ENCODE results near the gene SDK2. TPM values are rescaled to one million over a fixed set of nuclear protein-coding genes. Genes with fewer than 3 reads are reported as not detected.

Gene SDK2
- total and polyA plus RNA-seq, 2 of the 8 experiments (the other 6 are each of a cell fraction or from before 2014, with no cell fraction given), result 3.9 to 4.1 TPM

DNA sequence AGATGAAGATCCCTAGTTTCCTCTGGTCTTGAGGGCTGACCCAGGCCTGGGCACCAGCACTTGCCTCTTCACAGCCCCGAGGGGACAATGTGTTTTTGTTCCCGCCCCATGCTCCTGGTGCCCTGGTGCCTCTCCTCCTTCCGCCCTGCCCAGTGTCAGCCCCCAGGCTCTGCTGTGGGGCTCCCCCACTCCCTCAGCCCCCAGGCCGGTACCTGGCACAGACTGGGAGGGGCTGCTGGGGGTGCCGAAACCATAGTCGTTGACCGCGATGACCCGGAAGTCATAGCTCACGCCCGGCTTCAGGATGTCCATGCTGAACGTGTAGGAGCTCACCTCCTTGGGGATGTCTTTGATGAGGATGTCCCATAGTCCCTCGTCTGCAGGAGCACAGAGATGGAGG lies 292.0 kb downstream of the SDK2 start (continued):
- TF ChIP-seq, protein P1, sequence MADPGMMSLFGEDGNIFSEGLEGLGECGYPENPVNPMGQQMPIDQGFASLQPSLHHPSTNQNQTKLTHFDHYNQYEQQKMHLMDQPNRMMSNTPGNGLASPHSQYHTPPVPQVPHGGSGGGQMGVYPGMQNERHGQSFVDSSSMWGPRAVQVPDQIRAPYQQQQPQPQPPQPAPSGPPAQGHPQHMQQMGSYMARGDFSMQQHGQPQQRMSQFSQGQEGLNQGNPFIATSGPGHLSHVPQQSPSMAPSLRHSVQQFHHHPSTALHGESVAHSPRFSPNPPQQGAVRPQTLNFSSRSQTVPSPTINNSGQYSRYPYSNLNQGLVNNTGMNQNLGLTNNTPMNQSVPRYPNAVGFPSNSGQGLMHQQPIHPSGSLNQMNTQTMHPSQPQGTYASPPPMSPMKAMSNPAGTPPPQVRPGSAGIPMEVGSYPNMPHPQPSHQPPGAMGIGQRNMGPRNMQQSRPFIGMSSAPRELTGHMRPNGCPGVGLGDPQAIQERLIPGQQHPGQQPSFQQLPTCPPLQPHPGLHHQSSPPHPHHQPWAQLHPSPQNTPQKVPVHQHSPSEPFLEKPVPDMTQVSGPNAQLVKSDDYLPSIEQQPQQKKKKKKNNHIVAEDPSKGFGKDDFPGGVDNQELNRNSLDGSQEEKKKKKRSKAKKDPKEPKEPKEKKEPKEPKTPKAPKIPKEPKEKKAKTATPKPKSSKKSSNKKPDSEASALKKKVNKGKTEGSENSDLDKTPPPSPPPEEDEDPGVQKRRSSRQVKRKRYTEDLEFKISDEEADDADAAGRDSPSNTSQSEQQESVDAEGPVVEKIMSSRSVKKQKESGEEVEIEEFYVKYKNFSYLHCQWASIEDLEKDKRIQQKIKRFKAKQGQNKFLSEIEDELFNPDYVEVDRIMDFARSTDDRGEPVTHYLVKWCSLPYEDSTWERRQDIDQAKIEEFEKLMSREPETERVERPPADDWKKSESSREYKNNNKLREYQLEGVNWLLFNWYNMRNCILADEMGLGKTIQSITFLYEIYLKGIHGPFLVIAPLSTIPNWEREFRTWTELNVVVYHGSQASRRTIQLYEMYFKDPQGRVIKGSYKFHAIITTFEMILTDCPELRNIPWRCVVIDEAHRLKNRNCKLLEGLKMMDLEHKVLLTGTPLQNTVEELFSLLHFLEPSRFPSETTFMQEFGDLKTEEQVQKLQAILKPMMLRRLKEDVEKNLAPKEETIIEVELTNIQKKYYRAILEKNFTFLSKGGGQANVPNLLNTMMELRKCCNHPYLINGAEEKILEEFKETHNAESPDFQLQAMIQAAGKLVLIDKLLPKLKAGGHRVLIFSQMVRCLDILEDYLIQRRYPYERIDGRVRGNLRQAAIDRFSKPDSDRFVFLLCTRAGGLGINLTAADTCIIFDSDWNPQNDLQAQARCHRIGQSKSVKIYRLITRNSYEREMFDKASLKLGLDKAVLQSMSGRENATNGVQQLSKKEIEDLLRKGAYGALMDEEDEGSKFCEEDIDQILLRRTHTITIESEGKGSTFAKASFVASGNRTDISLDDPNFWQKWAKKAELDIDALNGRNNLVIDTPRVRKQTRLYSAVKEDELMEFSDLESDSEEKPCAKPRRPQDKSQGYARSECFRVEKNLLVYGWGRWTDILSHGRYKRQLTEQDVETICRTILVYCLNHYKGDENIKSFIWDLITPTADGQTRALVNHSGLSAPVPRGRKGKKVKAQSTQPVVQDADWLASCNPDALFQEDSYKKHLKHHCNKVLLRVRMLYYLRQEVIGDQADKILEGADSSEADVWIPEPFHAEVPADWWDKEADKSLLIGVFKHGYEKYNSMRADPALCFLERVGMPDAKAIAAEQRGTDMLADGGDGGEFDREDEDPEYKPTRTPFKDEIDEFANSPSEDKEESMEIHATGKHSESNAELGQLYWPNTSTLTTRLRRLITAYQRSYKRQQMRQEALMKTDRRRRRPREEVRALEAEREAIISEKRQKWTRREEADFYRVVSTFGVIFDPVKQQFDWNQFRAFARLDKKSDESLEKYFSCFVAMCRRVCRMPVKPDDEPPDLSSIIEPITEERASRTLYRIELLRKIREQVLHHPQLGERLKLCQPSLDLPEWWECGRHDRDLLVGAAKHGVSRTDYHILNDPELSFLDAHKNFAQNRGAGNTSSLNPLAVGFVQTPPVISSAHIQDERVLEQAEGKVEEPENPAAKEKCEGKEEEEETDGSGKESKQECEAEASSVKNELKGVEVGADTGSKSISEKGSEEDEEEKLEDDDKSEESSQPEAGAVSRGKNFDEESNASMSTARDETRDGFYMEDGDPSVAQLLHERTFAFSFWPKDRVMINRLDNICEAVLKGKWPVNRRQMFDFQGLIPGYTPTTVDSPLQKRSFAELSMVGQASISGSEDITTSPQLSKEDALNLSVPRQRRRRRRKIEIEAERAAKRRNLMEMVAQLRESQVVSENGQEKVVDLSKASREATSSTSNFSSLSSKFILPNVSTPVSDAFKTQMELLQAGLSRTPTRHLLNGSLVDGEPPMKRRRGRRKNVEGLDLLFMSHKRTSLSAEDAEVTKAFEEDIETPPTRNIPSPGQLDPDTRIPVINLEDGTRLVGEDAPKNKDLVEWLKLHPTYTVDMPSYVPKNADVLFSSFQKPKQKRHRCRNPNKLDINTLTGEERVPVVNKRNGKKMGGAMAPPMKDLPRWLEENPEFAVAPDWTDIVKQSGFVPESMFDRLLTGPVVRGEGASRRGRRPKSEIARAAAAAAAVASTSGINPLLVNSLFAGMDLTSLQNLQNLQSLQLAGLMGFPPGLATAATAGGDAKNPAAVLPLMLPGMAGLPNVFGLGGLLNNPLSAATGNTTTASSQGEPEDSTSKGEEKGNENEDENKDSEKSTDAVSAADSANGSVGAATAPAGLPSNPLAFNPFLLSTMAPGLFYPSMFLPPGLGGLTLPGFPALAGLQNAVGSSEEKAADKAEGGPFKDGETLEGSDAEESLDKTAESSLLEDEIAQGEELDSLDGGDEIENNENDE (IDR thresholded peaks at IDR 0.05; ENCODE audit: insufficient replicate concordance, low read length), result no peak
- TF ChIP-seq CBX8 (IDR thresholded peaks at IDR 0.05; ENCODE audit: borderline replicate concordance, low read depth, low read length) (no peak), MAFK (IDR thresholded peaks at IDR 0.05; ENCODE audit: low read depth, low read length) (no peak), ATF2 (IDR thresholded peaks at IDR 0.05; ENCODE audit: low read length) (no peak), RBBP5 (IDR thresholded peaks at IDR 0.05; ENCODE audit: borderline replicate concordance, low read depth, low read length) (no peak), POLR2A (IDR thresholded peaks at IDR 0.05; ENCODE audit: control extremely low read depth in 1 of 2, low read depth in 2 of 2, low read length in 2 of 2) (no peak)
